Measurements from ENCODE around the gene MAP2K6. TPM values are rescaled to one million over a fixed set of nuclear protein-coding genes. Genes with fewer than 3 reads are reported as not detected.
A peak's percentile ranks its signal among the peaks of the same experiment; 100 is the strongest.

The MAP2K6 gene
- total RNA-seq, 2 experiments from 2014 or later, result 10.3 to 27.6 TPM

- CTCF ChIA-PET (ENCODE audit: unreplicated experiment), result no interaction called here
- H3K79me2 ChIP-seq (ENCODE audit: insufficient read depth, low read depth, low read length), result no peaks in the 10 kb centered on the region
- no peak overlapping the region for H3K27ac ChIP-seq (ENCODE audit: low read depth, low read length, poor library complexity, severe bottlenecking)
- no TSS peak for BruUV-seq (replicated peaks)
- H3K9me2 ChIP-seq (ENCODE audit: insufficient read depth, low read length), result no peaks in the 10 kb centered on the region
- no peak overlapping the region for H3K4me3 ChIP-seq (ENCODE audit: low read depth, low read length, poor library complexity, severe bottlenecking)
- no peaks in the 10 kb centered on the region for H3K9me3 ChIP-seq (ENCODE audit: low read length)
- POLR2A ChIA-PET, result interaction anchor here (0.8 to 5.5 kb wide), 6 partner anchors 8 to 32 kb away, joined by 3 to 23 read pairs (median 8); partner anchors contain the start of gene MAP2K6
- H4K20me1 ChIP-seq (ENCODE audit: insufficient read depth, low read length), result no peaks in the 10 kb centered on the region
- no peak for TF ChIP-seq CTCF (conservative IDR thresholded peaks at IDR 0.05; ENCODE audit: low read length)
- no peak for TF ChIP-seq EZH2phosphoT487 (IDR thresholded peaks at IDR 0.05; ENCODE audit: borderline replicate concordance, low read depth, low read length)
- H3K36me3 ChIP-seq (ENCODE audit: insufficient read depth, low read length), result no peaks in the 10 kb centered on the region
- intact Hi-C loops (cut with micrococcal nuclease; ENCODE audit: unreplicated experiment), result no loop called here
- H3K4me2 ChIP-seq (ENCODE audit: low read length), result no peak overlapping the region
- no peak overlapping the region for H2AFZ ChIP-seq (ENCODE audit: low read length)
- no peak for DNase-seq (ENCODE audit: low spot score)
- H3K4me1 ChIP-seq (ENCODE audit: insufficient read depth, low read length, poor library complexity, severe bottlenecking), result peaks cover 10% of the 10 kb centered on the region
These were observed 13.1 kb downstream of the MAP2K6 start for GRCh38 chr17:69427486-69428197.

GRCh38 chr17:69428252-69428980 is 13.9 kb downstream of the MAP2K6 start:
- ChIA-PET CTCF (ENCODE audit: unreplicated experiment) (no interaction called here), POLR2A (interaction anchor here (1.1 to 5.5 kb wide), 4 partner anchors 9 to 95 kb away, joined by 3 to 23 read pairs (median 7); partner anchors contain the start of gene MAP2K6)
- H2AFZ ChIP-seq (ENCODE audit: low read length), result peak overlapping the region; percentile 8; the same call in 1 of the 2 replicates
- H3K9me2 ChIP-seq (ENCODE audit: insufficient read depth, low read length), result no peaks in the 10 kb centered on the region
- no peak overlapping the region for H3K4me3 ChIP-seq (ENCODE audit: low read depth, low read length, poor library complexity, severe bottlenecking)
- DNase-seq (ENCODE audit: low spot score), result peak; percentile 33
- H3K4me1 ChIP-seq (ENCODE audit: insufficient read depth, low read length, poor library complexity, severe bottlenecking), result peaks cover 10% of the 10 kb centered on the region
- intact Hi-C loops (cut with micrococcal nuclease; ENCODE audit: unreplicated experiment), result no loop called here
- no peaks in the 10 kb centered on the region for H3K36me3 ChIP-seq (ENCODE audit: insufficient read depth, low read length)
- H4K20me1 ChIP-seq (ENCODE audit: insufficient read depth, low read length), result no peaks in the 10 kb centered on the region
- BruUV-seq (replicated peaks), result no TSS peak
- no peak overlapping the region for H3K27ac ChIP-seq (ENCODE audit: low read depth, low read length, poor library complexity, severe bottlenecking)
- TF ChIP-seq CTCF (conservative IDR thresholded peaks at IDR 0.05; ENCODE audit: low read length) (no peak), EZH2phosphoT487 (IDR thresholded peaks at IDR 0.05; ENCODE audit: borderline replicate concordance, low read depth, low read length) (no peak)
- no peaks in the 10 kb centered on the region for H3K79me2 ChIP-seq (ENCODE audit: insufficient read depth, low read depth, low read length)
- H3K4me2 ChIP-seq (ENCODE audit: low read length), result peak overlapping the region; percentile 19
- no peaks in the 10 kb centered on the region for H3K9me3 ChIP-seq (ENCODE audit: low read length)

Measured in OCI-LY7 (cell line).